DOHH2 (cell line): ENCODE data around the gene MYO10.

Source experiments
- CTCF ChIP-seq: fragments of 200-600 bp; sonication (generic); IDR thresholded peaks from one replicate; pipeline ENCODE4 v1.5.1; 2014; ENCODE audit warnings: antibody characterized with exemption, mild to moderate bottlenecking, low read depth, low read length; ENCODE audit not compliant: poor library complexity, severe bottlenecking
- EZH2phosphoT487 ChIP-seq: fragments of 200-600 bp; sonication (generic); IDR thresholded peaks from 2 replicates; pipeline ENCODE4 v1.6.1; 2017; ENCODE audit warnings: borderline replicate concordance, mild to moderate bottlenecking, antibody characterized with exemption, low read length, moderate library complexity, mixed read lengths

- TF ChIP-seq CTCF (no peak), EZH2phosphoT487 (no peak)
These were observed 108.3 kb downstream of the MYO10 start for GRCh38 chr5:16827755-16828154.
